ENCODE data around the gene RAB3GAP1. TPM values are rescaled to one million over a fixed set of nuclear protein-coding genes. Genes with fewer than 3 reads are reported as not detected.

RAB3GAP1 gene
- total RNA-seq, 1 donor from 2014 or later: 32.0 TPM

GRCh38 chr2:135048122-135048521 lies 4.0 kb upstream of the RAB3GAP1 start:
- DNase-seq (ENCODE audit: low read depth, low spot score): no peak
- peaks cover 24% of the 10 kb centered on the region for H3K4me1 Mint-ChIP-seq
- no peaks in the 10 kb centered on the region for H3K9me3 Mint-ChIP-seq
- no peak for TF ChIP-seq CTCF (conservative IDR thresholded peaks at IDR 0.05)
- H3K27me3 Mint-ChIP-seq (ENCODE audit: low read depth): peaks cover 4% of the 10 kb centered on the region
- H3K27ac Mint-ChIP-seq (ENCODE audit: unreplicated experiment): no peak overlapping the region
- H3K4me3 Mint-ChIP-seq: no peak overlapping the region
- no peaks in the 10 kb centered on the region for H3K36me3 Mint-ChIP-seq (ENCODE audit: low read depth)

- no peak for TF ChIP-seq CTCF (conservative IDR thresholded peaks at IDR 0.05)
- Mint-ChIP-seq H3K36me3 (ENCODE audit: low read depth) (no peaks in the 10 kb centered on the region), H3K4me3 (peak overlapping the region; percentile 70), H3K27me3 (ENCODE audit: low read depth) (peaks cover under 1% of the 10 kb centered on the region), H3K4me1 (peaks cover 38% of the 10 kb centered on the region), H3K27ac (ENCODE audit: unreplicated experiment) (no peak overlapping the region), H3K9me3 (no peaks in the 10 kb centered on the region)
- no peak for DNase-seq (ENCODE audit: low read depth, low spot score)
Observed at GRCh38 chr2:135050132-135050531, 2.0 kb upstream of the RAB3GAP1 start.

GRCh38 chr2:135050684-135051083 lies 1.4 kb upstream of the RAB3GAP1 start:
- Mint-ChIP-seq H3K9me3 (no peaks in the 10 kb centered on the region), H3K4me3 (peak overlapping the region; percentile 70), H3K4me1 (peaks cover 38% of the 10 kb centered on the region), H3K27ac (ENCODE audit: unreplicated experiment) (no peak overlapping the region), H3K36me3 (ENCODE audit: low read depth) (no peaks in the 10 kb centered on the region), H3K27me3 (ENCODE audit: low read depth) (no peaks in the 10 kb centered on the region)
- DNase-seq (ENCODE audit: low read depth, low spot score): no peak
- no peak for TF ChIP-seq CTCF (conservative IDR thresholded peaks at IDR 0.05)

- TF ChIP-seq CTCF (conservative IDR thresholded peaks at IDR 0.05): no peak
- Mint-ChIP-seq H3K4me1 (peaks cover 26% of the 10 kb centered on the region), H3K9me3 (no peaks in the 10 kb centered on the region), H3K36me3 (ENCODE audit: low read depth) (peaks cover 2% of the 10 kb centered on the region), H3K27me3 (ENCODE audit: low read depth) (no peaks in the 10 kb centered on the region), H3K27ac (ENCODE audit: unreplicated experiment) (peak overlapping the region; percentile 99), H3K4me3 (peak overlapping the region; percentile 97)
- no peak for DNase-seq (ENCODE audit: low read depth, low spot score)
Observed at GRCh38 chr2:135052997-135053474, 944 bp downstream of the RAB3GAP1 start.

- peak overlapping the region; percentile 35 for H3K4me3 Mint-ChIP-seq
- no peak overlapping the region for H3K27ac Mint-ChIP-seq (ENCODE audit: unreplicated experiment)
- H3K27me3 Mint-ChIP-seq (ENCODE audit: low read depth): no peaks in the 10 kb centered on the region
- peaks cover 21% of the 10 kb centered on the region for H3K4me1 Mint-ChIP-seq
- H3K9me3 Mint-ChIP-seq: no peaks in the 10 kb centered on the region
- no peak for TF ChIP-seq CTCF (conservative IDR thresholded peaks at IDR 0.05)
- peaks cover 5% of the 10 kb centered on the region for H3K36me3 Mint-ChIP-seq (ENCODE audit: low read depth)
- no peak for DNase-seq (ENCODE audit: low read depth, low spot score)
Observed at GRCh38 chr2:135055182-135055786, 3.2 kb downstream of the RAB3GAP1 start.

Measured in neural crest cell (in vitro differentiated cells).